Measurements from ENCODE around the gene HHATL. TPM values are rescaled to one million over a fixed set of nuclear protein-coding genes. Genes with fewer than 3 reads are reported as not detected.

The HHATL gene
- total RNA-seq, 1 experiment from 2014 or later = not detected

DNA sequence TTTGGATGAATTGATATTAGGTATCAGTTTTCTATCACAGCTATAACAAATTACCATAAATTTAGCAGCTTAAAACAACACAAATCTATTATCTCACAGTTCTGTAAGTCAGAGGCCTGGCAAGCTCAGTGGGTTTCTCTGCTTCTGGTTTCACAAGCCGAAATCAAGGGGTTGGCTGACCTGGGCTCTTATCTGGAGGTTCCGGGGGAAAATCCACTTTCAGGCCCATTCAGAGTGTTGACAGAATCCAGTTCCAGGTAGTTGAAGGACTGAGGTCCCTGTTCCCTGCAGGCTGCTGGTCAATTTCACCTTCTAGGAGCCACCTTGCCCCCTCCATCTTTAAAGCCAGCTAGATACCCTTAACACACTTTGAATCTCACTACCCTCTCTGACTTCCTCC lies 11.1 kb upstream of the HHATL start:
- Histone ChIP-seq H3K9me3 (ENCODE audit: low read depth, low read length, poor library complexity, severe bottlenecking) (no peaks in the 10 kb centered on the region), H3K4me1 (ENCODE audit: insufficient read depth, low read length, poor library complexity, severe bottlenecking) (no peaks in the 10 kb centered on the region), H3K4me3 (ENCODE audit: low read depth, low read length, poor library complexity, severe bottlenecking) (no peak overlapping the region), H3K36me3 (ENCODE audit: insufficient read depth, low read length, poor library complexity, severe bottlenecking) (no peaks in the 10 kb centered on the region), H3K27ac (ENCODE audit: low read depth, low read length, poor library complexity, severe bottlenecking) (no peak overlapping the region), H3K27me3 (replicated peaks; ENCODE audit: insufficient read depth, low read depth, low read length, poor library complexity) (no peaks in the 10 kb centered on the region)
- no TSS peak for BruUV-seq (replicated peaks)
- intact Hi-C loops (cut with micrococcal nuclease; ENCODE audit: unreplicated experiment) = no loop called here
- ChIA-PET POLR2A (ENCODE audit: low non-redundant PET) (interaction anchor here (0.7 kb wide), 1 partner anchor 12 kb away, joined by 3 read pairs; no protein-coding TSS in a partner anchor), CTCF (no interaction called here)
- TF ChIP-seq, protein P1, sequence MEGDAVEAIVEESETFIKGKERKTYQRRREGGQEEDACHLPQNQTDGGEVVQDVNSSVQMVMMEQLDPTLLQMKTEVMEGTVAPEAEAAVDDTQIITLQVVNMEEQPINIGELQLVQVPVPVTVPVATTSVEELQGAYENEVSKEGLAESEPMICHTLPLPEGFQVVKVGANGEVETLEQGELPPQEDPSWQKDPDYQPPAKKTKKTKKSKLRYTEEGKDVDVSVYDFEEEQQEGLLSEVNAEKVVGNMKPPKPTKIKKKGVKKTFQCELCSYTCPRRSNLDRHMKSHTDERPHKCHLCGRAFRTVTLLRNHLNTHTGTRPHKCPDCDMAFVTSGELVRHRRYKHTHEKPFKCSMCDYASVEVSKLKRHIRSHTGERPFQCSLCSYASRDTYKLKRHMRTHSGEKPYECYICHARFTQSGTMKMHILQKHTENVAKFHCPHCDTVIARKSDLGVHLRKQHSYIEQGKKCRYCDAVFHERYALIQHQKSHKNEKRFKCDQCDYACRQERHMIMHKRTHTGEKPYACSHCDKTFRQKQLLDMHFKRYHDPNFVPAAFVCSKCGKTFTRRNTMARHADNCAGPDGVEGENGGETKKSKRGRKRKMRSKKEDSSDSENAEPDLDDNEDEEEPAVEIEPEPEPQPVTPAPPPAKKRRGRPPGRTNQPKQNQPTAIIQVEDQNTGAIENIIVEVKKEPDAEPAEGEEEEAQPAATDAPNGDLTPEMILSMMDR (conservative IDR thresholded peaks at IDR 0.05; ENCODE audit: low read depth, low read length) = no peak
- TF ChIP-seq EZH2 (IDR thresholded peaks at IDR 0.05; ENCODE audit: borderline replicate concordance, low read depth, low read length, poor library complexity, severe bottlenecking) = no peak
- no peak for DNase-seq (ENCODE audit: low spot score)

DNA sequence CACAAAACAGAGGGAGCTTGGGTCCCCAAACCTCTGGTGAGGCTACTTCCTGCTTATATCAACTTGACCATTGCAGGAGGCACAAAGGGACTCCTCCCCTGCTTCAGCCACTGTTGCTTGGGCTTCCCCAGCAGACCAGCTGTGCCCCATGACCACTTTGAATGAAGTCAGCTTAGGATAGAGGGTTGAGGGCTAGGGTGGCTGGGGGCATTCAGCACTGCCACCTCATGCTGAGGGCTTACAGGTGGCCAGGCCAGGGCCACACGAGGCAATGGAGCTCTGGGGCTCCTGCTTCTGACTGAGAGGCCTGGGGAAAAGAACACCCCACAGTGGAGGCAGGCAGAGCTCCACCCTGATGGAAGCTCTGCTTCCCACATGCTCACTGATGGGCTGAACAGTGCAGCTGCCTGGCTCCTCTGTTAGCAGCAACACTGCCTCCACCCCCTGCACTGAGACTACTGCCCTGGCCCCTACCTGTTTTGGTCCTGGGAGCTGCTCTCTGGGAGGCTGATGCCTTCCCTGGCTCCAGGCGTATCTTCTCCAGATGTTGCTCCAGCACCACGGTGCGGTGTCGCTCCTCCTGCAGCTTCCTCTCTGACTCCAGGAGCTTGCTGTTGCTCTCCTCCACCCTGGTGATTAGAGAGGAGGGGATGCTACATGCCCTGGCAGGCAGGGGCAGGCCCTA lies 10.2 kb upstream of the HHATL start:
- intact Hi-C loops (cut with micrococcal nuclease; ENCODE audit: unreplicated experiment) = no loop called here
- no peaks in the 10 kb centered on the region for H3K4me1 ChIP-seq (ENCODE audit: insufficient read depth, low read length, poor library complexity, severe bottlenecking)
- ChIA-PET CTCF (no interaction called here), POLR2A (ENCODE audit: low non-redundant PET) (no interaction called here)
- H3K9me3 ChIP-seq (ENCODE audit: low read depth, low read length, poor library complexity, severe bottlenecking) = no peaks in the 10 kb centered on the region
- no peak for TF ChIP-seq EZH2 (IDR thresholded peaks at IDR 0.05; ENCODE audit: borderline replicate concordance, low read depth, low read length, poor library complexity, severe bottlenecking)
- TF ChIP-seq, protein P1 (conservative IDR thresholded peaks at IDR 0.05; ENCODE audit: low read depth, low read length) = no peak
- no peaks in the 10 kb centered on the region for H3K27me3 ChIP-seq (replicated peaks; ENCODE audit: insufficient read depth, low read depth, low read length, poor library complexity)
- BruUV-seq (replicated peaks) = no TSS peak
- H3K36me3 ChIP-seq (ENCODE audit: insufficient read depth, low read length, poor library complexity, severe bottlenecking) = no peaks in the 10 kb centered on the region
- no peak for DNase-seq (ENCODE audit: low spot score)
- no peak overlapping the region for H3K27ac ChIP-seq (ENCODE audit: low read depth, low read length, poor library complexity, severe bottlenecking)
- H3K4me3 ChIP-seq (ENCODE audit: low read depth, low read length, poor library complexity, severe bottlenecking) = no peak overlapping the region

DNA sequence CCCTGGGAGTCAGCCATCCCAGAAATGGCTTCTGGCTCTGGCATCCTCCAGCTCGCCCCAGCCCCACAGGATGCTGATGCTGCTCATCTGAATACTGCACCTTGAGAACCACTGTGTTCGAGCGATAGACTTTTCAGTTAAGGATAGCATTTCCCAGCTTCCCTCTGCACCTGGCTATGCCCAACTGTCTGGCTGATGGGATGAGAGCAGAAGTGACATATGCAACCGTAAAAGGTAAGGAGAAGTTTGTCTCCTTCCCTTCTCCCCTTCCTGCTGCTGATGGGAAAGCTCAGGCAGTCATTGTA lies 9.7 kb upstream of the HHATL start:
- H3K4me1 ChIP-seq (ENCODE audit: insufficient read depth, low read length, poor library complexity, severe bottlenecking) = no peaks in the 10 kb centered on the region
- no peak for DNase-seq (ENCODE audit: low spot score)
- TF ChIP-seq, protein P1 (conservative IDR thresholded peaks at IDR 0.05; ENCODE audit: low read depth, low read length) = no peak
- TF ChIP-seq EZH2 (IDR thresholded peaks at IDR 0.05; ENCODE audit: borderline replicate concordance, low read depth, low read length, poor library complexity, severe bottlenecking) = no peak
- no peak overlapping the region for H3K4me3 ChIP-seq (ENCODE audit: low read depth, low read length, poor library complexity, severe bottlenecking)
- no peaks in the 10 kb centered on the region for H3K36me3 ChIP-seq (ENCODE audit: insufficient read depth, low read length, poor library complexity, severe bottlenecking)
- H3K27me3 ChIP-seq (replicated peaks; ENCODE audit: insufficient read depth, low read depth, low read length, poor library complexity) = no peaks in the 10 kb centered on the region
- POLR2A ChIA-PET (ENCODE audit: low non-redundant PET) = no interaction called here
- H3K27ac ChIP-seq (ENCODE audit: low read depth, low read length, poor library complexity, severe bottlenecking) = no peak overlapping the region
- intact Hi-C loops (cut with micrococcal nuclease; ENCODE audit: unreplicated experiment) = no loop called here
- CTCF ChIA-PET = no interaction called here
- no TSS peak for BruUV-seq (replicated peaks)
- H3K9me3 ChIP-seq (ENCODE audit: low read depth, low read length, poor library complexity, severe bottlenecking) = no peaks in the 10 kb centered on the region
